Activated naive CD4-positive, alpha-beta T cell treated with Interleukin-2 at 50 U/mL for 16 hours (primary cell): ENCODE measurements around the gene CDKAL1.

Experiments used
- DNase-seq: peaks from one replicate; pipeline ENCODE4 v3.0.0-alpha.2; 2020

The CDKAL1 gene

DNA sequence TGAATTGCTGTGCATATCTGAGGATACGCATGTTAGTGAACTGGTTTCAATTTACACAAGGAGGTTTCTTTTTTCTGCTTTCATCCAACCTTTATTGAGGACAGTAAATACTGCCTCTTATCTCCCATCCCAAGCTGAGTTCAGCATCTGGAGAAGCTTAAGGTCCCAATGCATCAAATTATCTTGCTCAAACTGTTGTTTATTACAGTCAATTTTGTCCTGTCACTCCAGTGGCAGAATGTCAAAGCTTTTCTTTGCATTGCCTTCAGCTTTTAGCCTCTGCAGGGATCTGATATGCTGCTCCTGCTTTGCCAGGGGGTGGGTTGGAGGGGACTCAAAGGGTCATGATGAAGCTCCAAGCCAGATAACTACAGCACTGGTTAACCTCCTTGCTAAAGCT, 623.9 kb downstream of the CDKAL1 start:
- DNase-seq: no peak

DNA sequence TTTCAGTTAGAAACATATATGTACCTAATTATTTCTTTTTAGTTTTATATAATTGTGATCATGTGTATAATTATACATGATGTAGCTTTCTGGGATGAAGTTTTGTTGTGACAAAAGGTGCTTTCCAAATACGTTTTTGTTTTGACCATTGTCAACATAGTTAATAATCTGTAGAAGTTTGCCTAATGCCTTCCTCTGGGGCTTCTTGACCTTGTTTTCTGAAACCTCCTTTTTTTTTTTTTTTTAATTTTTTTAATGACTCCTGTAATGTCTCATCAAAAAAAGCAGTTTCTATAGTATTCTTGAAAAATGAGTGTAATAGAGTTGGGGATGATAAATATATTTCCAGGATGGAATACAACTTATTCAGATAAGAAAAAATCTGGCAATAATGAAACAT, 624.6 kb downstream of the CDKAL1 start:
- DNase-seq: no peak

DNA sequence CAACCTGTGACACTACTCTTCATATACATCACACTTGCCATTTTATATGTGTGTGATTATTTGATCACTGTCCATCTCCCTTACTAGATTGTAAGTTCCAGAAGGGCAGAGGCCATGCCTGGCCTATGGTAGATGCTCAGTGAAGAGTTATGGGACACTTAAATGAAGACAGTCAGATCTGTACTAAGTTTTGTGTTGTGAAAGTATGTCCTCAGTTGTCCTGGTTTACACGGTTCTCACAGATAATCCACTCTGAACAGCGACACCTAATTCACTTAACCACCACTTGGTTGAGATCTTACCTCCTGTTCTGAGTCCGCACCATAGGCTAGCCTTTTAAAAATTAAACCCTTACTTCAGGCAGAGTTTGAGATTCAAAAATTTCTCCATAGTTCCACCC, 625.2 kb downstream of the CDKAL1 start:
- DNase-seq: no peak

DNA sequence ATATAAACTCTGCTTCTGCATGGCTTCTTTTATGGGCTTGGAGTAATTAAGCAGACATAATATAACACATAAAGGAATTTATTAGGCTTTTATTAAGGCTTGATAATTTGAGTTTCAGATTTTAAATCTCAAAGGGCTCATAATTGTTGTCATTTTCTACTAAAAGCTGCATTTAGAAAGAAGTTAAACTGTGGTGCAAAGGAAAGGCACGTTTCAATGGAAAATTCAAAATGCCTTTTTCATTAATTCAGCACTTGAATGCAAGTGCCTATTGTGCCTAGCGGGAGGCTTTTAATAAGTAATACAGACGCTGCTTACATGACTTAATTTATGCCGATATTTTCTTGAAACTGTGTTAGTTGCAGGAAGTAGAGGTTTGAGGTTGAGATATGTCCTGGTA, 627.5 kb downstream of the CDKAL1 start:
- no peak for DNase-seq

DNA sequence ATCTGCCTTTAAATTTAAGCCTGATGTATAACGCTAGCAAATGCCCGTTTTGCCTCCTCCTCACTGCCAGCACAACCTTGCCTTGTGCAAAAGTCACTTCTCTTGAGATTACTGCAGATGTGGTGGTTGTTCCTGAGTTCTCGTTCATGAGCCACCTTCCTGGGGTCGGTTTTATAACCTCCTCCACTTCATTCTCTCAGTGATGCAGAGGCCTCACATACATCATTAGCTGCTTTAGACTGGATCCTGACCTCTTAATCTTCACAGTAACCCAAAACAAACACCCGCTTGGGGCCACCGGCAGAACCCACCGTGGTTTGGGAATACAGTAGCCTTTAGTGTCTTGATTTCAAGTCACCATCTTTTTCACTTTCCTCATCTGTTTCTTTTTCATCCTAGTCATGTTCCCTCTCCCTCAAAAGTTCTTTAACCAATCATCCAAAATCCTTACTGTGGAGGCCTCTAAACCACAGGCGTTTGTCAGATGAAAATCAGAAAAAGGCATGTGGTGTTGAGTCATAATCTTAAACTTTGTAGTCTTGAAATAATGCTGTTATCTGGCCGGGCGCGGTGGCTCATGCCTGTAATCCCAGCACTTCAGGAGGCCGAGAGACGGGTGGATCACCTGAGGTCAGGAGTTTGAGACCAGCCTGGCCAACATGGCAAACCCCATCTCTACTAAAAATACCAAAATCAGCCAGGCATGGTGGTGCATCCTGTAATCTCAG, 629.0 kb downstream of the CDKAL1 start:
- DNase-seq: no peak

DNA sequence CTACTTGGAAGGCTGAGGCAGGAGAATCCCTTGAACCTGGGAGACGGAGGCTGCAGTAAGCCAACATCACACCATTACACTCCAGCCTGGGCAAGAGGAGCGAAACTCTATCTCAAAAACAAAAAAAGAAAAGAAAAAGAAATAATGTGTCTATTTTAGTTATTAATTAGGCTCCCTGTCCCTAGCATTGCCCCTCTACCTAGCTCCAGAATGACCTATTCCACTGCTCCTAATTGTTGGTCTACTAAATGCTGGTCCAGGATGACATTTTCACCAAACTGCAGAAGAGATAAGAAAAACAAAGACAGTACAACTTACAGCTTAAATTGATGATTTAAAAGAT, 629.6 kb downstream of the CDKAL1 start:
- DNase-seq: no peak

DNA sequence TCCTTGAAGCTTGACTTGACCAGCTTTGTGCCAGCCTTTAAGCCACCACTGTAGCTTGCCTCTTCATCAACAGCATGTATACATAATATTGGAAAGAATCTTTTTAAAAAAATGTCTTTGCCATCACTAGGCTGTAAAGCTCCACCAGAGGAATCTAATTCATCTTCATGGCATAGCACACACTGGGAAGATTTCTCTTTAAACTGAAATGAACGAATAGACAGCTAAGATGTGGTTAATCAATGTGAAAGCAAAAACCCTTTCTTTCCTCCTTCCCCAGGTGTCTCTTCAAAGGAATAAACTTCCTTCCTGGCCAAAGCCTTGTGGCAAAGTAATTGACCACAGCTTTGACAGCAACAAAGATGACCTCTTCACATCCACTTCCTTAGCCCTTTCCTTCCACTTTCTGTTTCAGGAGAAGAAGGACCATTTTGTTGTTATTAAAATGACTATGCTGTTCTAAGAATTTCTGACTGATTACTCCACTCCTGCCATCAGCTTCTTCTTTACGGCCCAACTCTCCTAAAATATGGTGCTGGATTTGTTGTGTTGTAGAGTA, 630.6 kb downstream of the CDKAL1 start:
- no peak for DNase-seq

DNA sequence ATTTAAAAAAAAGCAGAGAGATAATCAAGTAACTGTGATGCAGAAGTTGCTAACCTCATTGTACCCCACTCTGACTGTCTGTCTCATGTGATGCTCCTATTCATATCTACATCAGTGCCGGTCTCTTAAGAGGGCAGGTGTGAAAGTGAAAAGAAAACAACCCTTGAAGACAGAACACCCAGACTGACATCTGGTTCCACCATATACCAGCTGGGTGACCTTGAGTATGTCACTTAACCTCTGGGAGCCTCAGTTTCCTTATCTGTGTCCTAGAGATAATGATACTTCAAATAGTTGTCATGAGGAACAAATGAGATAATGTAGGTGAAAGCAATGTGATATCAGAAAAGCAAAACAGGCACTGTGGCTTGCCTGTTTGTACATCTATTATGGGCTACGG, 632.5 kb downstream of the CDKAL1 start:
- DNase-seq: no peak

DNA sequence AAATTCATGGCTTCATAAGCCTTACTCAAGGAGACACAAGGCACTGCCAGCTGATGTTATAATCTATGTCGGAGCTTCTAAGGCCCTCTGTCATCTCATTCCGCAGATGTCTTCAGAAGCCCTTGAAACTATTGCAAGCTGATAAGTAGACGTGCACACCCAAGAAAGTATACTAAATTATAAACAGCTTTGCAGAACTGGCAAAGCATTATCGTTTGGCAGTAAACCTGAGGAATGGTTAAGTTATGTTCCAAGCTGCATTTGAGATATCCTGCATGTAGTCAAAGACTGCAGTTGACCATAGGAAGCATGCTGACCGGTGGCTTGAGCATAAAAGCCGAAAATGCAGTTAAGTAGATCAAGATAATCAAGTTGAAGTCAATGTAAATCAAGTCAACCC, 633.5 kb downstream of the CDKAL1 start:
- no peak for DNase-seq

DNA sequence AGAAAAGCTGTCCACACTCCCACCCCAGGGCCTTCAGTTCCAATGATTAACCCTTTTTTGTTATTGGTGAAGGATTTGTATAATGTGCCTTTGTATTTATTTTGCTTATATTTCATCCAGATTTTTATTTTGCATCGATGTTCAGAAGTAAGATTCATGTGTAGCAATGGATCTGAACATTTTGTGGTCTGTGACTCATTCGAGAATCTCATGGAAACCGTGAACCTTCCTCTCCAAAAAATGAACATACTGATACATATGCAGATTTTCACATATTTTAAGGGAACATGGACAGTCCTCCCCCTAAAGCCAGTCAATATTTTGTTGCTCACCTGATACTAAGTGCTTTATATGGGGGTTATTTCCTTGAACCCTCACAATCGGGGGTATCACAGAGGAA, 637.5 kb downstream of the CDKAL1 start:
- DNase-seq: no peak

DNA sequence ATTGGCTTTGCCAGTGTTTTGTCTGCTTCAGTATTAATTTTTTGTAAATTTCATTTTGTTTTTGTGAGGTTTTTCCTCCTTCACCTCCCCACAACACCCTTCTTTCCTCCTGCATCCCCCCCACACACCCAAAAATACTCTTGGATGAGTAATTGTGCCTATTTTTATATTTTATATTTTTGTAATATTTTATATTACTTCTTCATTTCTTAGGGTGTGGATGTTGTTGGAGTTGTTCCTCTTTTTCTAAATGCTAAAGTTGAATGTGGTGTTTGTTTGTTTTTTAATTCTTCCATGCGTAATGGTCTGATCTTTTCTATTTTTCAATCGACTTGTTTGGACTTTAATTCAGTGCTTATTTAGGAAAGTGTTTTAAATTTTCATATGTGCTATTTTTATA, 638.8 kb downstream of the CDKAL1 start:
- no peak for DNase-seq

DNA sequence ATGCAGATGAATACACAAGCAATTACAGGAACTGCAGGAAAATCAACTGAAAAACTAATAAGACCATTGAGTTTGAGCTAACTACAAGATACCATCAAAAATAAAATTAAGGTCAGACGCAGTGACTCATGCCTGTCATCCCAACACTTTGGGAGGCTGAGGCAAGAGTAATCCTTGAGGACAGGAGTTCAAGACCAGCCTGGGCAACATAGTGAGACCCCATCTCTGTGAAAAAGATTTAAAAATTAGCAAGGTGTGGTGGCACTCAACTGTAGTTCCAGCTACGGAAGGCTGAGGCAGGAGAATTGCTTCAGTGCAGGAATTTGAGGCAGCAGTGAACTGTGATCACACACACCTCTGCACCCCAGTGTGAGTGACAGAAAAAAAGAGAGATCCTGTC, 639.4 kb downstream of the CDKAL1 start:
- no peak for DNase-seq

DNA sequence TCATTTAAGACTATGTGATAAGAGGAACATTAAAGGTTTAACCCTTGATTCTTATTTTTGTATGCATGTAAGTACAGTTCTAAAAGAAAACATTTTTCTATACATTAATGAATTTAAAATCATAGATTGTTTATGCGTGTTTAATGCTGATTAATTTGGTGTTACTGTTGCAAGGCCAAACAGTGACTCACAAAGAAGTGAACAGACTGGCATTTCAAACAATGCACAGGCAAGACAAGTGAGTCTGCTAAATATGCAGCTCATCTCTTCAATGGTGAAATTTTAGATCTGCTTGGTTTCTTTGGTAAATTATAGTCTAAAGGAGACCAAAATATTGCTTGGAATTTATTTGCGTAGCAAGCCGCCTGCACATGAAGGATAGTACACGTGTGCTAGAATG, 641.9 kb downstream of the CDKAL1 start:
- no peak for DNase-seq

DNA sequence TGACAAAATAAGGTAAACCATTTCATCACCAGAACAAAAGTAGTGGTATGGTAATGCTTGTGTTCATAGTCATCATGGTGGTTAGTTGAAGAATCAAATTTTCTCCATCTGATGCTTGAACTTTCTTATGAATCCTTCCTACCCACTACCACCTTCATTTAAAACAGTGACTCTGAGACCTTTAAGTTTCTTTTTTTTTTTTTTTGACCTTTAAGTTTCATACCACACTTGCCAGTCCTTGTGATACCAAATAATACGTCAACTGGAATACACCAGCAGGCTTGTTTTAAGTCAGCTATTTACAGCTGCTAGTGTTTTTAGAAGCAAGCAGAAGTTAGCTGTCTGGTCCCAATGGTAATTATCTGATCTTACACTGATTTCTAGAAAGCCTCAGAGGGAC, 645.9 kb downstream of the CDKAL1 start:
- DNase-seq: no peak

DNA sequence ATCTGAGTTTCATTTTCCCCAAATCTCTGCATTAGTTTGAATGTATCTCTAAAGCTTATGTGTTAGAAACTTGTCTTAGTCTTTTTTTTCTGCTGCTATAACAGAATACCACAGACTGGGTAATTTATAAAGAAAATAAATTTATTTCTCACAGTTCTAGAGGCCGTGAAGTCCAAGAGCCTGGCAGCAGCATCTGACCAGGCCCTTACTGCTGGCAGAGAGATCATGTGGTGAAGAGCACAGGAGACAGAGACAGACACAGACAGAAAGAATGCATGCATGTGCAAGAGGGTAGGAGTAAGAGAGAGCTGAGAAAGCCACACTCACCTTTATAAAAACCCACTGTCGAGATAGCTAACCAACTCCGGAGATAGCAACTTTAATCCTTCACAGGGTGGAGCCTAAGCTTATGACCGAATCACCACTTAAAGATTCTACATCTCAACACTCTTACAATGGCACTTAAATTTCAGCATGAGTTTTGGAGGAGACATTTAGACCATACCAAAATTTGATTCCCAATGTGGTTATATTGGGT, 646.6 kb downstream of the CDKAL1 start:
- no peak for DNase-seq

DNA sequence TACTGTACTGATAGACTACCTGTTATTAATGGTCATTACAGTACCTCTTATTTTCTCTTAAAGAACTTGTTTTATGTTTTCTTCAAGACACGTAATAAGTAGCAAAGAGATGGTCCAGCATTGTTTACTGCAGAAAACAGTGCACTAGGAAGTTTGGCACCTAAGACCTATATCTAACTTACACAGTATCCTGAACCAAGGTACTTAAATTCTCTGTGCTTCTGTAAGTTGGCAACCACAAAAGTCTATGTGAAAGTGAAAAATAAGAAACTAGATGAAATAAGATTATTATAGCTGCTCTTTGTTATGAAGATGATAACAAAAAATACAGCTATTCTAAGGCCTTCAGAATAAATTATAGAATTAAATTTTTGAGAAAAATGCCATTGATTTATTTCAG, 647.6 kb downstream of the CDKAL1 start:
- DNase-seq: no peak

DNA sequence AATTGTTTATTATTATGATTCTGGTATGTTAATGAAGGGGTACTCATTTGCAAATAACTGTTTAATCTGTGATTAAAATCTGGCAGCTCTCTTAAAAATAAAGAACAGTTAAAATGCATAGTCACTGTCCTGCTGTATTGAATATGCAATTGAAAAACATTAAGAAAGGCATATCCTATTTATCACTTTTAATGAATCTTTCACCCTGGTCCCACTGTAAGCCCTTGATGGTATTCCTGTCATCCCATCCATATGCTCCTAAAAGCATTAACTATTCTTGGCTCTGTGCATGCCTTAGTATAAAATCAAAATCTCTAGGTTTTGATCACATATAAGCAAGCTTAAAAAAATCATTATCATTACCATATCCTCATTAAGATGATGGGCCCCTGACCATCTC, 648.3 kb downstream of the CDKAL1 start:
- DNase-seq: no peak

DNA sequence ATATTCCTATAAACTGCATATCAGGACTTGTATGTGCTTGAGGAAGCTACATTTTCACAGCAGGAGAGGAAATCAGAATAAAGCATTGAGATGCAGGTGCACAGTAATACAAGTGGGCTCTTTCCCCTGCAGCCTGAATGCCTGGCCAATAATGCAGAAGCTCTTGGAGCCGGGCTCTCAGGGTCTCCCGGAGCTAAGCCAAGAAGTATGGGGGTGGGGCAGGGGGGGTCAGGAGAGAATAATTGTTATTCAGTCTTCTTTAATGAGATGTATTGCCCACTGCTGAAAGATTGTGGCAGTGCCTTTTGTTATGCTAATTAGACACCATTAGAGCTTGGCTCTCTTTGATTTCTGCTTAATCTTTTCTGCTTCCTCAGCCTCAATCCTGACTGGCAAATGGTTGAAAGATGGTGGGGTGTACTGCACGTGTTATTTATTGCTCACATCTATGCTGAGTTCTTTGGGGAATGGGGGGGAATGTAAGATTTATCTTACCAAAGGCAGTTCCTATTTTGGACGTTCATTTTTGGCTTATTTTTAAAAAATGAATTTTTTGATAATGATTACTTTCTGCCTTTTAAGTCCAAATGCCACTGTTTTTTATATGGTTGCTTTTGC, 651.7 kb downstream of the CDKAL1 start:
- no peak for DNase-seq

DNA sequence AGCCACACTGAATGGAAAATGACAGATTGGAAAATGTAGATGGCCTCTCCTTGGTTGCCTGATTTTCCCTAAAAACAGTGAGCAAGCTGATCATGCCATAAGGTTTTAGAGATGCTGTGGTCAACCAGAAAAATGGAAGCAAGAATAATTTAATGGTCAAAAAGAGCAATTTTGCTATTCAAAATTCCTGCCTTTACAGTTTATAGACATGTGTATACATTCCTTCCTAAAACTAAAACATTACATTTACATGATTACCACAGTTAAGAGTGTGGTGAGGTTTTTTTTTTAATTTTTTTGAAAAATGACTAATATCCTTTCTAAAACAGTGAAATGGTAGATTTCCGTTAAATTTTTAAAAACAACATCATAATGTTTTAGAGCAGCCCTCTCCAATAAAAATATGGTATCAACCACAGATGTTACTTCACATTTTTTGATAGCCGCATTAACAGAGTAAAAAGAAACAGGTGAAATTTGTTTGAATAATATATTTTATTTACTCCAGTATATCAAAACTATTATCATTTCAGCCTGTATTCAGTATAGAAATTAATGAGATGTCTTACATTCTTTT, 652.3 kb downstream of the CDKAL1 start:
- no peak for DNase-seq

DNA sequence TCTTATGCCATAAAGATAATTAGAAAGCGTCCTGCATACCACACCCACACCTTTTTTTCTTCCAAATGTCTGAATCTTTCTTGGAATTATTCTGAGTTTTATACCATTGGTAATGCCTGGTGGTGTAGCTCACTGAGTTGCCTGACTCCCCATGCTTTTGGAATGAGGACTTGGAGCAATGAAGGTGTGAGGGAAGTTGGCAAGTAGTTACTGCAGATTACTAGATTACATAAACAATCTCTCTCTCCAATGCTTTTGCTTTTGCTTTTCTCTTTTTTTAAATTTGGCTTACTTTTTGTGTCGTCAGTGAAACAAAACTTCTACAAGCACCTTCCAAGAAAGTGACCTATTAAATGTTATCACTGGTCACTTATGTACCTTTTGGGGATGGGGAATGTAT, 653.2 kb downstream of the CDKAL1 start:
- no peak for DNase-seq

DNA sequence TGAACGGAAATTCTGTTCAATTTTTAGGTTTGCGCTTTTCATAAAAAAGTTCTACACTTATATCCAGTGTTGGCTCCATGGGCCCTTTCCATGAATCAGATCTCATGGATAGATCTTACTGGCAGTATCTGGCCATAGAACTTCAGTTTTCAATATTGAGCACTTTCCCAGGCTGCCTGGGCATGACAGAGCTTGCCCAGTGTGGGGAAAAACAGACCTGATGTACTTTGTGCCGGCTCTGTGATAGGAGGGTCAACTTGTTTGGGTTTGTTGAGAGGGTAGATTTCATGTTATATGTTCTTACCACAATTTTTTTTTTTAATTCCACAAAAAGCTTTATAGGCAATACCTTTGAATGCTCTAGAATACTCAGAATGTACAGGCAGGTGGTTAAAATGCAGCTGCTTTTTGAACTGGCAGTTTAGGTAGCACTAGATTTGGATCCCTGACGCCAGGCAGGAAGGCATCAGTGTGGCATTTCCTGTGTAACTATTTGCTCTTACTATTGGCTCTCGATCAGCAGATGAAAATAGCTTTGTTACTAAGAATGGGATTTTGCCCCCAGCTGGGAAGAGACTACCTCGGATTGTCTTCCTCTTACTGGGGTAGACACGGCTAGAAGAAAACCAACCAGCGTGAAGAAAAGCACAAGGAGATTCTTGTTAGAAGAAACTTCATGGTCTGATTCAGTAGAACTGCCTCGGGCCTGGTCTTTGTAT, 654.4 kb downstream of the CDKAL1 start:
- no peak for DNase-seq

DNA sequence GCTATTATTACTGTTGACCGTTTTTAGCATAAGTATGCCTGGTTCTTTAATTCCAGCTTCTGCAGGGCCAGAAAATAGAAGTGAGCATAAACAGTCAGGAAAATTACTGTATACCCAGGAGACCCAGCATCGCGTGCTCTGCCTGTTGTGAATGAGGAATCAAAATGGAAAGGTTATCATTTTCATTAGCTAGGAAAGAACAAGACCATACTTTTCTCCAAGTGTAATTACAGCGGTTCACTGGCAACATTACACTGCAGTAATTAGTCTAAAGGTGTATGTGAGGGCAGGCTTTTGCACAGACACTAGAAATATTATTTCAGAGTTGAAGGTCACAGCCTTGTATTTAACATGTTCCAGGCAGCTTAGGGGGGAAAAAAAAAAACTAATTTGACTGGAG, 655.5 kb downstream of the CDKAL1 start:
- DNase-seq: no peak

DNA sequence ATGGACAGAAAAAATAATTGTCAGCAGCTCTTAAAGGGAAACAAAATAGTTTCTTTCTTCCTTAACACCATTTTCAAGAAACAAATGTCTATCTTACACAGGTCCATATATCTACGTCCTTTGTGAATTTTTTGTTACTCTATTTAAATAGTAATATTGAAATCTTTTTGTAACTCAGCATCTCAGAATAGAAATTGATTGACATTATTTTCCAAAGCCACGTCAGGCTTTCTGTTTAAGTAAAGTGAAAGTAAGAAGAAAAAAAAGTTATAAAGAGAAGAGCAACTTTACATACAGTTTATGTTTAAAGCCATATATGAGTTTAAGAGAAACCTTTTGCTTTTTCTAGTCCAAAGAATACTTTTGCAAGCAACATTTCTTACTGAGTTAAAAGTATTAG, 656.4 kb downstream of the CDKAL1 start:
- no peak for DNase-seq
